Peyer's patch (tissue), 4 donors: ENCODE measurements around the gene CXCL16. TPM values are rescaled to one million over a fixed set of nuclear protein-coding genes. Genes with fewer than 3 reads are reported as not detected.

Experiments used
- DNase-seq, 3 donors: peaks; one replicate each; pipeline ENCODE4 v3.0.0-alpha.2; 2017 to 2019
- H3K27ac ChIP-seq, 4 donors: fragments of 200-600 bp; sonication (generic); one replicate each; pipeline ENCODE4 v1.5.1; 2016 to 2019
- H3K27me3 ChIP-seq, 2 donors: fragments of 200-600 bp; sonication (generic); one replicate each; pipeline ENCODE4 v1.5.1; 2019
- H3K36me3 ChIP-seq, 3 donors: fragments of 200-600 bp; sonication (generic); one replicate each; pipeline ENCODE4 v1.5.1; 2016 to 2019
- H3K4me1 ChIP-seq, 4 donors: fragments of 200-600 bp; sonication (generic); one replicate each; pipeline ENCODE4 v1.5.1; 2016 to 2019
- H3K4me3 ChIP-seq, 4 donors: fragments of 200-600 bp; sonication (generic); 1 replicate in 3 of 4; 2 replicates in 1 of 4; pipeline ENCODE4 v1.5.1; 2016 to 2019; ENCODE audit warnings: mild to moderate bottlenecking in 1 of 4
- H3K9me3 ChIP-seq, 4 donors: fragments of 200-600 bp; sonication (generic); one replicate each; pipeline ENCODE4 v1.5.1; 2016 to 2019; ENCODE audit warnings: mild to moderate bottlenecking in 1 of 4
- POLR2A ChIP-seq, 2 donors: fragments of 450-650 bp; IDR thresholded peaks; one replicate each; pipeline ENCODE4 v1.5.1; 2017; ENCODE audit warnings: antibody characterized with exemption in 2 of 2, mild to moderate bottlenecking in 2 of 2, moderate library complexity in 2 of 2
- total RNA-seq, 4 donors: library from RNA; depleted of rRNA; stranded (reverse); fragments of >200 nt; gene quantifications; one replicate each; pipeline ENCODE4 v1.1.0, GENCODE V29; 2016
- TF ChIP-seq, protein P1 (sequence below), 6 experiments: fragments of 450-650 bp in 4 of 6; fragments of 200-600 bp in 2 of 6; sonication (generic) in 1 of 6; IDR thresholded peaks; one replicate each; pipeline ENCODE4 v1.5.1; 2017 to 2019; ENCODE audit warnings: antibody characterized with exemption in 6 of 6, mild to moderate bottlenecking in 3 of 6, moderate library complexity in 1 of 6

The CXCL16 gene
- total RNA-seq, 4 donors from 2014 or later, result 24.8 to 33.1 (median 28.0) TPM

DNA sequence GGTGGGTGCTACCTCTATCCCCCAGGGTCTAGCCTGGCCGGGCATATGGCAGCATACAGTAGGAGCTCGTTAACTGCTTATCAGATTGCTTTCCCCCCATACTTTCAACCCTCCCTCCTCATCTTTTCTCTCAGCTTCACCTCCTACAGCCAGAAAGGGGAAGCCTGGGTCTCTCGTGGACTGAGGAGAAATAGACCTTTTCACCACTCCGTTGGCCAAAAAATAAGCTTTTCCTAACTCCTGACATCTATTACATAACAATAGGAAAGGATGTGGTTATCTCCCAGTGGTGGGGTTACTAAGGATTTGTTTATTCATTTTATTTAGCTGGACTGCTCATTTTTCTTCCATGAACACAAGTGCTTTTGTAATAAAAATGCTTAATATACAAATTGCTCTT, 9.0 kb upstream of the CXCL16 start:
- Histone ChIP-seq H3K9me3 (no peaks in the 10 kb centered on the region), H3K27me3 (peaks cover 0 to 3% of the 10 kb centered on the region in 2 donors), H3K36me3 (no peaks in the 10 kb centered on the region), H3K4me1 (peaks cover 0 to 9% (median 0%) of the 10 kb centered on the region in 4 donors), H3K27ac (no peak overlapping the region), H3K4me3 (no peak overlapping the region)
- TF ChIP-seq, protein P1, sequence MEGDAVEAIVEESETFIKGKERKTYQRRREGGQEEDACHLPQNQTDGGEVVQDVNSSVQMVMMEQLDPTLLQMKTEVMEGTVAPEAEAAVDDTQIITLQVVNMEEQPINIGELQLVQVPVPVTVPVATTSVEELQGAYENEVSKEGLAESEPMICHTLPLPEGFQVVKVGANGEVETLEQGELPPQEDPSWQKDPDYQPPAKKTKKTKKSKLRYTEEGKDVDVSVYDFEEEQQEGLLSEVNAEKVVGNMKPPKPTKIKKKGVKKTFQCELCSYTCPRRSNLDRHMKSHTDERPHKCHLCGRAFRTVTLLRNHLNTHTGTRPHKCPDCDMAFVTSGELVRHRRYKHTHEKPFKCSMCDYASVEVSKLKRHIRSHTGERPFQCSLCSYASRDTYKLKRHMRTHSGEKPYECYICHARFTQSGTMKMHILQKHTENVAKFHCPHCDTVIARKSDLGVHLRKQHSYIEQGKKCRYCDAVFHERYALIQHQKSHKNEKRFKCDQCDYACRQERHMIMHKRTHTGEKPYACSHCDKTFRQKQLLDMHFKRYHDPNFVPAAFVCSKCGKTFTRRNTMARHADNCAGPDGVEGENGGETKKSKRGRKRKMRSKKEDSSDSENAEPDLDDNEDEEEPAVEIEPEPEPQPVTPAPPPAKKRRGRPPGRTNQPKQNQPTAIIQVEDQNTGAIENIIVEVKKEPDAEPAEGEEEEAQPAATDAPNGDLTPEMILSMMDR (IDR thresholded peaks at IDR 0.05), result no peak
- no peak for TF ChIP-seq POLR2A (IDR thresholded peaks at IDR 0.05)
- no peak for DNase-seq

- H3K27me3 ChIP-seq, result peaks cover 0 to 3% of the 10 kb centered on the region in 2 donors
- no peak overlapping the region for H3K27ac ChIP-seq
- TF ChIP-seq, protein P1 (IDR thresholded peaks at IDR 0.05), result no peak
- no peak for TF ChIP-seq POLR2A (IDR thresholded peaks at IDR 0.05)
- no peaks in the 10 kb centered on the region for H3K9me3 ChIP-seq
- H3K36me3 ChIP-seq, result no peaks in the 10 kb centered on the region
- DNase-seq, result no peak
- peaks cover 0 to 9% (median 0%) of the 10 kb centered on the region in 4 donors for H3K4me1 ChIP-seq
- H3K4me3 ChIP-seq, result no peak overlapping the region
These were observed 8.1 kb upstream of the CXCL16 start for GRCh38 chr17:4747847-4748246.

DNA sequence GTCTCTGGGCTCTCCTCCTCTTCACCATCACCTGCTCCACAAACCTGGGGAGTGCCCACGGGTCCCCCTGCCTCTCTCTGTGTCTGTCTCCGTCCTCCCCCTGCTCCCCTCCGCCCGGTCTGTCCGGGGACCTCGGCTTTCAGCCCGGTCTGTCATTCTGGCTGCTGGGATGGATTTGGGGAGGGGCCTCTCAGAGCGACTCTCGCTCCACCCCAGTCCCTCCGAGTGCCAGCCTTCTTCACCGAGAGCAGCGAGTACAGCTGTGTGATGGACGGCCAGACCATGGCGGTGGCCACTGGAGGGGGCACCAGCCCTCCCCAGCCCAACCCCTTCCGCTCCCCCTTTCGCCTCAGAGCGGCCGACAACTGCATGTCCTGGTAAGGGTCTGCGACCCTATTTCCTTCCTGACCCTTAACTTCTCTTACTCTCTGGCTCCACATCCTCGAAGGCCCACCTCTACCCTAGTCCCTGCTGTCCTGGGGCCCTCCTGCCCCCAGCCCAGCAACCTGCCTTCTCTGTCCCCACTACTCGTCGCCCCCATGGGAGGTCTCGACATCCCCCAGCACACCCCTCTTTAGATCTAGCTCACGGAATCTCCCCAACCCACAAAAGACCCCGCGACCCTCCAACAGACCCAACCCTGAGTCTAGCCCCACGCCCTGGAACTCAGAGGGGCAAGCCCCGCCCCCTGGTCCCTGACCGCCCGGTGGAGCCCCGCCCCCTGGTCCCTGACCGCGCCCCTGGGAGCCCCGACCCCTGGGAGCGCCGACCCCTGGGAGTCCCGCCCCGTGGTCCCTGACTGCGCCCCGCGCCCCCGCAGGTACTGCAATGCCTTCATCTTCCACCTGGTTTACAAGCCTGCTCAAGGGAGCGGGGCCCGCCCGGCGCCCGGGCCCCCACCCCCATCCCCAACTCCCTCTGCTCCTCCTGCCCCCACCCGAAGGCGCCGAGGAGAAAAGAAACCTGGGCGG, 5.6 kb upstream of the CXCL16 start:
- Histone ChIP-seq H3K27ac (no peak overlapping the region), H3K36me3 (no peaks in the 10 kb centered on the region), H3K4me3 (peak overlapping the region in 1 of 4 donors; percentile 5), H3K4me1 (peaks cover 0 to 9% (median 0%) of the 10 kb centered on the region in 4 donors), H3K27me3 (peaks cover 0 to 3% of the 10 kb centered on the region in 2 donors), H3K9me3 (no peaks in the 10 kb centered on the region)
- DNase-seq, result no peak
- TF ChIP-seq, protein P1 (IDR thresholded peaks at IDR 0.05), result no peak
- no peak for TF ChIP-seq POLR2A (IDR thresholded peaks at IDR 0.05)

- Histone ChIP-seq H3K4me3 (no peak overlapping the region), H3K36me3 (no peaks in the 10 kb centered on the region), H3K27ac (no peak overlapping the region), H3K4me1 (peaks cover 0 to 11% (median 0%) of the 10 kb centered on the region in 4 donors), H3K9me3 (no peaks in the 10 kb centered on the region), H3K27me3 (peaks cover 0 to 3% of the 10 kb centered on the region in 2 donors)
- DNase-seq, result no peak
- TF ChIP-seq POLR2A (IDR thresholded peaks at IDR 0.05), result no peak
These were observed 4.2 kb upstream of the CXCL16 start for GRCh38 chr17:4743898-4744297.

- no peak for DNase-seq
- Histone ChIP-seq H3K4me3 (no peak overlapping the region), H3K27me3 (peaks cover 0 to 3% of the 10 kb centered on the region in 2 donors), H3K36me3 (no peaks in the 10 kb centered on the region), H3K9me3 (no peaks in the 10 kb centered on the region), H3K4me1 (peaks cover 0 to 13% (median 0%) of the 10 kb centered on the region in 4 donors), H3K27ac (no peak overlapping the region)
- TF ChIP-seq, protein P1 (IDR thresholded peaks at IDR 0.05), result no peak
- TF ChIP-seq POLR2A (IDR thresholded peaks at IDR 0.05), result no peak
These were observed 3.5 kb upstream of the CXCL16 start for GRCh38 chr17:4743216-4743615.

DNA sequence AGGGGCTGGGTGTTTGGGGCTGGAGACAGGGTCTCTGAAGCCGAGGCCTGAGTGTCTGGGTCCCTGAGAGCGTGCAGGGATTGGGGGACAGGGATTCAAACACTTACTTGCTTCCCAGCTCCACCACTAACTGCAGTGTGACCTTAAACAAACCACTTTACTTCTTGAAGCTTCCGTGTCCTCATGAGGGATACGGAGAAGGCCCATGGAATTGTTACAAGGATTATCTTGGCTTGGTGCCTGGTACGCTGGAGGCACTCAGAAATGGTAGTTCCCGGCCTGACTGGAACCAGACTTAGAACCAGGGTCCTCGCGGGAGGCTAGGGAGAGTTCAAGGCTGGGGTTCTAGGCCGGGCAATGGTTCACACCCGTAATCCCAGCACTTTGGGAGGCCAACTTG, 2.9 kb upstream of the CXCL16 start:
- H3K4me1 ChIP-seq, result peaks cover 0 to 13% (median 0%) of the 10 kb centered on the region in 4 donors
- H3K36me3 ChIP-seq, result no peaks in the 10 kb centered on the region
- peaks cover 0 to 3% of the 10 kb centered on the region in 2 donors for H3K27me3 ChIP-seq
- no peak overlapping the region for H3K4me3 ChIP-seq
- no peak for DNase-seq
- no peaks in the 10 kb centered on the region for H3K9me3 ChIP-seq
- H3K27ac ChIP-seq, result no peak overlapping the region
- TF ChIP-seq, protein P1 (IDR thresholded peaks at IDR 0.05), result no peak
- no peak for TF ChIP-seq POLR2A (IDR thresholded peaks at IDR 0.05)
